HG03442 (cell line): ENCODE results near the gene VARS1.
A peak's percentile ranks its signal among the peaks of the same experiment; 100 is the strongest.
"Not testable (repeated sequence)": the region's sequence is repeated elsewhere in the genome, so short reads cannot be mapped to it uniquely, and the experiment has no call there.

Source experiments
- ATAC-seq: cut with Tn5 transposase; IDR thresholded peaks from one replicate; pipeline ENCODE4 v1.9.1; 2021; ENCODE audit warnings: mild to moderate bottlenecking, moderate library complexity; ENCODE audit not compliant: unreplicated experiment

Gene VARS1

DNA sequence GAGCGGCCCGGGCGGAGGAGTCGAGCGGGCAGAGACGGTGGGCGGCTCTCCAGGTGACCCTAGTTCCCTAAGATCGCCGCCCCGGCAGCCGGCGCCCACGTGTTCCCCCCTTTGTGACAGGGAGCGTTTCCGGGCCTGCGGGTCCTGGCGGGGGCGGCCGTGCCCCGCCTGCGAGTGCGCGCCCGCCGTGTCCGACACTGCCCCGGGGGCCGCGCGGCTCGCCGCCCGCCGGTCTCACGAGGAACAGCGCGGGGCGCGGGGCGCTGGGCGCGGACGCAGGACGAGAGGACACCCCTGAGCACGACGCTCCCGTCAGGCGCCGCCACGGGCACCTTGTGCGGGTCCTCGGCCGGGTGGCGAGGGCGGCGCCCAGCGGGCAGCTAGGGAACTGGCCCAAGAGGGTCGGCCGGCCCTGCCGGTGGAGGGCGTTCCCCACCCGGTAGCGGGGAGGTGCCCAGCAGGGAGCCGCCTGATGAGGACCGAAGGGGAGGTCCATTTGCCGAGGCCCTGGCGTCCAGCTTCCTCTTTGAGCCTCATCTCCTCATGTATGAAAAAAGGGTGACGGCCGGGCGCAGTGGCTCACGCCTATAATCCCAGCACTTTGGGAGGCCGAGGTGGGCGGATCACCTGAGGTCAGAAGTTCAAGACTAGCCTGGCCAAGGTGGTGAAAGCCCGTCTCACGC is at the start of gene VARS1:
Gene VARS1 (minus strand): TSS at position 137 of the 683 bp plus-strand sequence. CDS start 535 bp downstream, outside the sequence.
- ATAC-seq, result peak; percentile 75

DNA sequence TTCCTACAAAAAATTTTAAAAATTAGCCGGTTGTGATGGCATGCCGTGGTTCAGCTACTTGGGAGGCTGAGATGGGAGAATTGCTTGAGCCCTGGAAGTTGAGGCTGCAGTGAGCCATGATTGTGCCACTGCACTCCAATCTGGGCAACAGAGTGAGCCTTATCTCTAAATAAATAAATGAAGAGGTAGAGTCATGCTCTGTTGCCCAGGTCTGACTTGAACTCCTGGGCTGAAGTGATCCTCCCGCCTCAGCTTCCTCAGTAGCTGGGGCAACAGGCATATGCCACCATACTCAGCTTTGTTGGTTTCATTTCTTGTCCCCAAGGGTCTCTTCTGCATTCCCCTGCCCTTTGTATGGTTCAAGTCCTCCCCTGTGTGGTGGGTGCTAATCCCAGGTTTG is 49.0 kb upstream of the VARS1 start:
- no peak for ATAC-seq

DNA sequence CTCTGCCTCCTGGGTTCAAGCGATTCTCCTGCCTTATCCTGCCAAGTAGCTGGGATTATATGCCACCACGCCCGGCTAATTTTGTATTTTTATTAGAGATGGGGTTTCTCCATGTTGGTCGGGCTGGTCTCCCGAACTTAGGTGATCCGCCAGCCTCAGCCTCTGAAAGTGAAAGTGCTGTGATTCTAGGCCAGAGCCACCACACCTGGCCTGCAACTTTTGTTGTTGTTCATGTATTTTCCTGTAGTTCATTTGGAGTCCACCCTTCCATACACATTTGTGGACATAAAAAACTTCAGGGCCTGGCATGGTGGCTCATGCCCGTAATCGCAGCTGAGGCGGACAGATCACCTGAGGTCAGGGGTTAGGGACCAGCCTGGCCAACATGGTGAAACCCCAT is 46.5 kb upstream of the VARS1 start:
- no peak for ATAC-seq

DNA sequence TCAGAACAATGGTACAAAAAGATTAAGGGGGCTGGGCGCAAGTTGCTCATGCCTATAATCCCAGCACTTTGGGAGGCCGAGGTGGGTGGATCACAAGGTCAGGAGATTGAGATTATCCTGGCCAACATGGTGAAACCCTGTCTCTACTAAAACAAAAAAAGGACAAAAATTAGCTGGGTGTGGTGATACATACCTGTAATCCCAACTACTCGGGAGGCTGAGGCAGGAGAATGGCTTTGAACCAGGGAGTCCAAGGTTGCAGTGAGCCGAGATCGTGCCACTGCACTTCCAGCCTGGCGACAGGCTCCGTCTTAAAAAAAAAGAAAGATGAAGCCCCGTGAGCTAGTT is 44.2 kb upstream of the VARS1 start:
- not testable (repeated sequence) for ATAC-seq

DNA sequence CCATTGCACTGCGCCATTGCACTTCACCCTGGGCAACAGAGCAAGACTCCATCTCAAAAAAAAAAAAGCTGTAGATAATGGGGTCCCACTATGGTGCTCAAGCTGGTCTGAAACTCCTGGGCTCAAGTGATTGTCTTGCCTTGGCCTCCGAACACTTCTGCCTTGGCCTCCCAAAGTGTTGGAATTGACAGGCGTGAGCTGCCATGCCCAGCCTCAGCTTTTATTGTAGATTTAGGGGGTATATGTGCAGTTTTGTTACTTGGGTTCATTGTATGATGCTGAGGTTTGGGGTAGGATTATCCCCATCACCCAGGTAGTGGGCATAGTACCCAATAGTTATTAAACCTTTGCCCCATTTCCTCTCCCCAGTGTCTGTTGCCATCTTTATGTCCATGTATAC is 43.4 kb upstream of the VARS1 start:
- ATAC-seq, result no peak

DNA sequence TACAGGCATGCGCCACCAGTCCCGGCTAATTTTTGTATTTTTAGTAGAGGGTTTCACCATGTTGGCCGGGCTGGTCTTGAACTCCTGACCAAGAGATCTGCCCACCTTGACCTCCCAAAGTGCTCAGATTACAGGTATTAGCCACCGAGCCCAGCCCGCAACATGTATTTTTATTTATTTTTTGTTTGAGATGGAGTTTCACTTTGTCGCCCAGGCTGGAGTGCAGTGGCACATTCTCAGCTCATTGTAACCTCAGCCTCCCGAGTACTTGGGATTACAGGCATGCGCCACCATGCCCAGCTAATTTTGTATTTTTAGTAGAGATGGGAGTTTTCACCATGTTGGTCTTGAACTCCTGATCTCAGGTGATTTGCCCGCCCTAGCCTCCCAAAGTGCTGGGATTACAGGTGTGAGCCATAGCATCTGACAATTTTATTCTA is 42.6 kb upstream of the VARS1 start:
- ATAC-seq, result not testable (repeated sequence)

DNA sequence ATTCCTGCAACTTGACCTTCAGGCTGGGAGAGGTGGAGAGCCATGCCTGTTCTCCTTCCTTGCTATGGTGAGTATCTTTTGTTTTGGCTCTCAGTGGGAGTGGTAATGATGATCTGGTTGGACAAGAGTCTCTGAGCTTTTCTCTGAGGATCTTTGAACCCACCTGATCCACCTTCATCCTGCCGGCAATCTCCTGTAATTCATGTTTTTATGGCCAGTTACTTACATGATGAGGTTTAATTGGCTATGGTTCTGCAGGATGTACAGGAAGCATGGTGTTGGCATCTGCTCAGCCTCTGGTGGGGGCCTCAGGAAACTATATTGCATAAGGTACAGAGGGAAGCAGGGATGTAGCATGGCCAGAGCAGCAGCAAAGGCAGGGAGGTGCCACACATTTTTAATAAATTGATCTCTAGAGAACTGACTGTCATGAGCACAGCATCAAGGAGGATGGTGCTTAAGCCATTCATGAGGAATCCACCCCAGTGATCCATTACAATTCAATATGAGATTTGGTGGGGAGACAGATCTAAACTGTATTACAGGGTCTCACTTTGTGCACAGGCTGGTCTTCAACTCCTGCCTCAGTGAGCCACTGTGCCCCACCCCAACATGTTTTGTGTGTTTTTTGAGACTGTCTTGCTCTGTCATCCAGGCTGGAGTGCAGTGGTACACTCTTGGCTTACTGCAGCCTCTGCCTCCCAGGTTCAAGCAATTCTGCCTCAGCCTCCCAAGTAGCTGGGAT is 42.0 kb upstream of the VARS1 start:
- ATAC-seq, result no peak

DNA sequence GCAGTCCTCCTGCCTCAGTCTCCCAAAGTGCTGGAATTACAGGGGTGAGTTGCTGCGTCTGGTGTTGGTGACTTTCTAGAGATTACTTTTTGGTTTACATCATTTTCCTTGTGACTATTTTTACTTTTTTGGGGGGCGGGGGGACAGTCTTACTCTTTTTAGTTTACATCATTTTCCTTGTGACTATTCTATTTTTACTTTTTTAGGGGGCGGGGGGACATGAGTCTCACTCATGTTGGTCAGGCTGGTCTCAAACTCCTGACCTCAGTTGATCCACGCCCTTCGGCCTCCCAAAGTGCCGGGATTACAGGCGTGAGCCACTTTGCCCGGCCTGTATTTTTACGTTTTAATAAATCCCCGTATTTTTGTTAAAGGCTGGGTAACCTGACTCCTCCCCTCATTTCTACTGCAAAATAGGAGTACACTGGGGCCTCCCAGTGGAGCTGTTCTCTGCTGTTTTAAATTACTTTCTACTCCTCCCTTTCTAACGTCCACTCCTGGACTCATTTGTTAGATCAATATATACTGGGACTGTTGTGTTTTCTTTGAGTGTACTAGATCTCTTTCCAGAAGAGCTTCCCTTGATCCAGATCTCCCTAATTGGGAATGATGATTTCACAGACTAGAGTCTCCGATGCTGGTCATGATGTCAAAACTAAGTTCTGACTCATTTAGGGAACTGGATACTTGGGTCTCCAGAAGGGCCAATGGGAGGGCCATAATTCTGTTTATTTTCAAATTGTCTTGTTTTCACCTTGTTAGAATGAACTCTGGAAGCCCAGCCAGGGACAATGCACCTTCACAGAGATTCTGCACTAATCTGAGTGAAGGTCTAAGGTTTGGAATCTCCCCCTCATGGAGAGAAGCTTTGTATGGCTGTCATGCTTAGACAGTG is 41.2 kb upstream of the VARS1 start:
- no peak for ATAC-seq

DNA sequence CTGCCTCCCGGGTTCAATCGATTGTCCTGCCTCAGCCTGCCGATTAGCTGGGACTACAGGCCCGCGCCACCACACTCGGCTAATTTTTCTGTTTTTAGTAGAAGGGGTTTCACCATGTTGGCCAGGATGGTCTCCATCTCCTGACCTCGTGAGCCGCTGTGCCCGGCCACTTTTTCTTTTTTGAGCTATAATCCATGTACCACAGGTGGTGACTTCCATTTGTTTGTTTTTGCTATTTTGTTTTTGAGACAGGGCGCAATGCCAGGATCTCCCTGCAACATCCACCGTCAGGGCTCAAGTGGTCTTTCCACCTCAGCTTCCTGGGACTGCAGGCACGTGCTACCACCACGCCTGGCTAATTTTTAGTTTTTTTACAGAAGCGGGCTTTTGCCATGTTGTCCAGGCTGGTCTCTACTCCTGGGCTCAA is 40.5 kb upstream of the VARS1 start:
- ATAC-seq, result no peak

DNA sequence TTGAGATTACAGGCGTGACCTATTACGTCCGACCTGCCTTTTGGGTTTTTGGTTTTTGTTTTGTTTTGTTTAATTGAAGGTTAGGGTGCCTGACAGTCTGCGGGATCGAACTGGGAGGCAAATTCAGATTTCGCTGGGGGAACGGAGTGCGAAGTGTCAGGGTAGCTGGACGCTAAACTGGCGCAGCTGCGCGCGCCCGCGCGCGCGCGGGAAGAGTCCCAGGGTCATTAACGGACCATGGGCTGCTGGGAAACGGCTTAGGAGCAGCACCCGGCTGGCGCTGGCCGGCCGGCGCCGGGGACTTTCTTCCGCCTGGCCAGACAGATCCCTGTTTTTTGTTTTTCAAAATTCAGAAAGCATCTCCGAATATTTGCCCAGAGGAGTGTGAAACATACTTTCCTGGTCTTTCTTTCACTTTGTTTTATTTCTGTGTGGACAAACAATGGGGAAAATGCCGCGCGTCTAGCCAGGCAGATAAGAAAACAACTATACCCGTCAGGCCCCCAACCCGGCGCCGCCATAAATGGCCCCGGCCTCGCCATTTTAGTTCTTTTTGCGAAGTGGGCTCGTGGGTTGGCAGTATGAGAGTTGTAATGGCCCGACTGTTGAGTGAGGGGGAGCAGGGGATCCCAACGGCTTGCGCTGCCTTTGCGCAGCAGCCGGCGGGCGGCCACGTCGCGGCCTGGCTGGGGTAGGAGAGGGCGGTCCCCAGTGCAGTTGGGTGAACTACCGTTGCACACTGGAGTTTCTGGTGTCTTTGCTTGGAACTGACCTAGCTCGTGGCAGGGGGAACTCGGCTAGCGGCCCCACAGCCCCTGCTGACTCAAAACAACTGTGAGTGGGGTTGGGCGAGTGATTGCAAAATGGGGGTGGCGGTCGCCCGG is 39.1 kb upstream of the VARS1 start:
- peak; percentile 46 for ATAC-seq

DNA sequence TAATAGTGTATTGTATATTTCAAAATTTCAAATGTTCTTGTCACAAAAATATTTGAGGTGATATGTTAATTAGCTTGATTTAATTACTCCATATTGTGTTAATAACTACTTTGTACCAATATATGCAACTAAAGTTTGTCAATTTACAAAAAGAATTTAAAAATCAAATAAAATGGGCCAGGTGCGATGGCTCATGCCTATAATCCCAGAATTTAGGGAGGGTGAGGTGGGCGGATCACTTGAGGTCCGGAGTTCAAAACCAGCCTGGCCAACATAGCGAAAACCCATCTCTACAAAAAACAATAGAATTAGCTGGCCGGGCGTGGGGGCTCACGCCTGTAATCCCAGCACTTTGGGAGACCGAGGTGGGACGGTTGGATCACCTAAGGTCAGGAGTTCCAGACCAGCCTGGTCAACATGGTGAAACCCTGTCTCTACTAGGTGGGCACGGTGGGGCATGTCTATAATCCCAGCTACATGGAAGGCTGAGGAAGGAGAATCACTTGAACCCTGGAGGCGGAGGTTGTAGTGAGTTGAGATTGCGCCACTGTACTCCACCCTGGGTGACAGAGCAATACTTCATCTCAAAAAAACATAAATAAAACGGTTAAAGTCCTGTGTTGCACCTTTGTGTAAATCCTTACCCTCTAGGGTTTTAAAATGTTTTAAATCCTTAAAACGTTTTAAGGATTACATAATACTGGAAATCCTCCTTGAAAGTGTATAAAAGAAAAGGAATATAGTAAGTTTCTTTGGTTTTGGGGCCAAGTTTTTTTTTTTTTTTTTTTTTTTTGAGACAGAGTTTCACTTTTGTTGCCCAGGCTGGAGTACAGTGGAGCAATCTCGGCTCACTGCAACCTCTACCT is 36.0 kb upstream of the VARS1 start:
- ATAC-seq, result no peak

DNA sequence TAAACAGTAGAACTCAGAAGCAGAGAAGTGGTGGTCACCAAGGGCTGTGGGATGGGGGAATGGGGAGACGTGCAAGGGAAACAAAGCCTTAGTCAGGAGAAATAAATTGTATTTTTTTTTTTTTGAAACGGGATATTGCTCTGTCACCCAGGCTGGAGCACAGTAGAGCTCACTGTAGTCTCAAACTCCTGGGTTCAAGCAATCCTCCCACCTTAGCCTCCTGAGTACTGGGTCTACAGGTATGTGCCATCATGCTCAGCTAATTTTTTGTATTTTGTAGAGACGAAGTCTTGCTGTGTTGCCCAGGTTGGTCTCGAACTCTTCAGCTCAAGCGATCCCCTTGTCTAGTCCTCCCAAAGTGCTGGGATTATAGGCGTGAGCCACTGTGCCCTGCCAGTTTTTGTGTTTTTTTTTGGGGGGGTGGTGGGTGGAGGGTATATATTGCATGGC is 35.4 kb upstream of the VARS1 start:
- no peak for ATAC-seq

DNA sequence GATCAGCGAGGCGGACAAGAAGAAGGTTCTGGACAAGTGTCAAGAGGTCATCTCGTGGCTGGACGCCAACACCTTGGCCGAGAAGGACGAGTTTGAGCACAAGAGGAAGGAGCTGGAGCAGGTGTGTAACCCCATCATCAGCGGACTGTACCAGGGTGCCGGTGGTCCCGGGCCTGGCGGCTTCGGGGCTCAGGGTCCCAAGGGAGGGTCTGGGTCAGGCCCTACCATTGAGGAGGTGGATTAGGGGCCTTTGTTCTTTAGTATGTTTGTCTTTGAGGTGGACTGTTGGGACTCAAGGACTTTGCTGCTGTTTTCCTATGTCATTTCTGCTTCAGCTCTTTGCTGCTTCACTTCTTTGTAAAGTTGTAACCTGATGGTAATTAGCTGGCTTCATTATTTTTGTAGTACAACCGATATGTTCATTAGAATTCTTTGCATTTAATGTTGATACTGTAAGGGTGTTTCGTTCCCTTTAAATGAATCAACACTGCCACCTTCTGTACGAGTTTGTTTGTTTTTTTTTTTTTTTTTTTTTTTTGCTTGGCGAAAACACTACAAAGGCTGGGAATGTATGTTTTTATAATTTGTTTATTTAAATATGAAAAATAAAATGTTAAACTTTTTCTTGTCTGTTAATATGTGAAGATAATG is 34.2 kb upstream of the VARS1 start:
- ATAC-seq, result no peak

DNA sequence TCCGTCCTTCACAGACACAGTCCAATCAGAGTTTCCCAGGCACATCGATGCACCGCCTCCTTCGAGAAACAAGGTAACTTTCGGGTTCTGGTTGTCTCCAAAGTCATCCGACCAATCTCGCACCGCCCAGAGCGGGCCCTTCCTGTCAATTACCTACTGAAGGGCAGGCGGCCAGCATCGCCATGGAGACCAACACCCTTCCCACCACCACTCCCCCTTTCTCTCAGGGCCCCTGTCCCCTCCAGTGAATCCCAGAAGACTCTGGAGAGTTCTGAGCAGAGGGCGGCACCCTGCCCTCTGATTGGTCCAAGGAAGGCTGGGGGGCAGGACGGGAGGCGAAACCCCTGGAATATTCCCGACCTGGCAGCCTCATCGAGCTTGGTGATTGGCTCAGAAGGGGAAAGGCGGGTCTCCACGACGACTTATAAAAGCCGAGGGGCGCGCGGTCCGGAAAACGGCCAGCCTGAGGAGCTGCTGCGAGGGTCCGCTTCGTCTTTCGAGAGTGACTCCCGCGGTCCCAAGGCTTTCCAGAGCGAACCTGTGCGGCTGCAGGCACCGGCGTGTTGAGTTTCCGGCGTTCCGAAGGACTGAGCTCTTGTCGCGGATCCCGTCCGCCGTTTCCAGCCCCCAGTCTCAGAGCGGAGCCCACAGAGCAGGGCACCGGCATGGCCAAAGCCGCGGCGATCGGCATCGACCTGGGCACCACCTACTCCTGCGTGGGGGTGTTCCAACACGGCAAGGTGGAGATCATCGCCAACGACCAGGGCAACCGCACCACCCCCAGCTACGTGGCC is 31.9 kb upstream of the VARS1 start, which contains the start of gene HSPA1B:
Gene HSPA1B (plus strand): TSS at position 453 of the 794 bp plus-strand sequence. CDS start 213 bp downstream, at position 666.
- peak; percentile 63 for ATAC-seq

DNA sequence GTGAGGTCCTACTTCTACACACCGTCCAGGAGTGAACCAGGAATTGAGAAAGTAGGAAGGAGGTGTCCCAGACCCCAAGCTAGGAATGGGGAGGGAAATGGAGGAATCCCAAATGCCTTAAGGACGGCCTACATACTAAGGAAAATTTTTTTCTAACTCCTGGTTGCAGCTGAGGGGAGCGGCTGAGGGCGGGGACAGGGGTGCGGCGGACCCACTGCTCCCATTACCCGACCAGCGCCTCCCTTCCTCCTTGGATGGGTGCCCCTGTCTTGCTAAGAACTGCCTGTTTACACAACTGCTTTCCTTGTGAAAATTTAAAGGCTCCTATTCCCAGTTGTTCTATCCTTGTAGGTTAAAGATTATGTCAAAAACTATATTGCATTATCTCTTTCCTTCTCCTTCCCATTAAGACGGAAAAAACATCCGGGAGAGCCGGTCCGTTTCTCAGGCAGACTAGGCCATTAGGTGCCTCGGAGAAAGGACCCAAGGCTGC is 31.3 kb upstream of the VARS1 start:
- ATAC-seq, result no peak

DNA sequence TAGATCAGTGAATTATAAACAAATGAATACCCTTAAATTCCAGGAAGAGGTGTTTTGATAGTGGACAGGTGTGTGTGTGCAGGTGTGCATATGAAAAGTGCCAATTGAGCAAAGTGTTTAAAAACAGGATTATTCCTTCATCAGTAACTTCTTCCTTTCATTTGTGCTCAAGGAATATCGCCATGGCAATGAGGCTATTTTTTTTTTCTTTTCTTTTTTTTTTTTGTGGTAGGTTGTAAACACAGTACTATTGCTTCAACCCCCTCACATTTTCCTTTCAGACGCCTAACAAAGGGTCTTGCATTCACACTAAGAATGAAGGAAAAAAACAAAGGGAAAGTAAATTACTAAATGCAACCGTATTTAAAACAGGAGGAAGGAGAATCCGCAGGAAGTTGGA is 30.0 kb upstream of the VARS1 start:
- no peak for ATAC-seq

DNA sequence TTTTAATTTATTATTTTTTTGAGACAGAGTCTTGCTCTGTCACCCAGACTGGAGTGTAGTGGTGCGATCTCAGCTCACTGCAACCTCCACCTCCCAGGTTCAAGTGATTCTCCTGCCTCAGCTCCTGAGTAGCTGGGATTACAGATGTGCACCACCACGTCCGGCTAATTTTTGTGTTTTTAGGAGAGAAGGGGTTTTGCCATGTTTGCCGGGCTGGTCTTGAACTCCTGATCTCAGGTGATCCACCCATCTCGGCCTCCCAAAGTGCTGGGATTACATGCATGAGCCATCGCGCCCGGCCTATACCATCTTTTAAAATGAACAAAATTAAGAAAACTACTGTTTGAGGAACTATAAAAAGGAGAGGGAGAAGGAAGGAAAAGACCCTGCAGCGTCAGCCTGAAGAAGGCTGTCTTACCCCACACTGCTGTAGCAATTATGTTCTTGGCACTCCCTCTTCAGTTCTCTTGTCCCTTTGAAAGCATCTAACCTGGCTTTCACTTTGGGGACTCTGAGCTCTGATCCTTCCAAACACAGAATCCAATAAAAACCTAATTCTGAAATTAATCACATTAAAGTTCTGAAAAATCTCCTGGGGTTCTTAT is 28.1 kb upstream of the VARS1 start:
- not testable (repeated sequence) for ATAC-seq
